ENCODE results near the gene PLS1. TPM values are rescaled to one million over a fixed set of nuclear protein-coding genes. Genes with fewer than 3 reads are reported as not detected.

PLS1 gene
- total RNA-seq, 2 donors from 2014 or later: 11.3 to 26.4 TPM

DNA sequence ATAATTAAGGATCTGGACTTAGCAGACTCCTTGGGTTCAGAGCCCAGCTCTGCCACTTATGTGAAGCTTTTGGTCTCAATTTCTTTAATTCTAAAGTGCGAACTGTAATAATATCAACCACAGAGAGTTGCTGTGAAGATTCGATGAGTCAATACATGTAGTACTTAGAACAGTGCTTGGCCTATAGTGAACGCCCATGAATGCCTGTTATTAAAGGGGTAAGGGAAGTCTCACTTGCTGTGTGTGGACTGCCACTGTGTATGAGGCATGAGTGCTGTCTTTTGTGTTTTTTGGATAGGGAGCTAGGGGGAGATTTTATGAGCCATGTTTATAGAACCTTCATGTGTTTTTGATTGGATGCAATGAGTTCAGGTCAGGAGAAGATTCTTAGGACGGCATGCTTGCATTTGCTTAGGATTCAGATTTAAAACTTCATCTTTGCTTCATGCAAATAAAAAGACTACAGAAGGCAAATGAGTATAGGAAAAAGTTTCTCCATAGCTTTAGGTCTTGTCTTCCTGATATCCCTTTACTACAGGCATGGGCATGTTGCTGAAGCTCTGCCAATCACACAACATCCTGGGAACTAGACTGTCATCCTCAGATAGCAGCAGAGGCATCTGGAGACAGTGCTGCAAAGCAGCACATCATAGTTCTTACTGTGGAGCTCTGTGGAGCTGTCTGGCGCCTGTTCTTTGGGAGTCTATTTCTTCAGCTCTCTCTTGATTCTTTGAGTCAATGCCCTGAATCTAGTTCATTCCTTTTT lies 50.0 kb downstream of the PLS1 start:
- Mint-ChIP-seq H3K27ac (no peak overlapping the region), H3K36me3 (ENCODE audit: low read depth) (no peaks in the 10 kb centered on the region), H3K4me1 (peaks cover 5% of the 10 kb centered on the region), H3K27me3 (ENCODE audit: insufficient read depth) (no peaks in the 10 kb centered on the region), H3K9me3 (no peaks in the 10 kb centered on the region), H3K4me3 (no peak overlapping the region)
- Histone ChIP-seq H3K27me3 (ENCODE audit: control insufficient read depth, insufficient read depth, low read length, poor library complexity, severe bottlenecking) (no peaks in the 10 kb centered on the region), H3K9ac (ENCODE audit: extremely low read depth, low read length, poor library complexity, severe bottlenecking) (no peak overlapping the region), H3K4me3 (ENCODE audit: low read length) (no peak overlapping the region), H3K4me1 (ENCODE audit: control insufficient read depth, insufficient read depth, low read length) (no peaks in the 10 kb centered on the region), H3K9me3 (ENCODE audit: control insufficient read depth, low read length) (no peaks in the 10 kb centered on the region), H3K36me3 (ENCODE audit: control insufficient read depth, insufficient read depth, low read length) (no peaks in the 10 kb centered on the region), H3K27ac (ENCODE audit: low read depth, low read length) (no peak overlapping the region)
- 91 to 94% methylated on average over 4 to 5 of the region's 5 CpGs for WGBS, 2 experiments (ENCODE audit: insufficient coverage in 1 of 2, insufficient read length in 1 of 2)
- no peak for DNase-seq
- TF ChIP-seq CTCF (conservative IDR thresholded peaks at IDR 0.05): no peak

DNA sequence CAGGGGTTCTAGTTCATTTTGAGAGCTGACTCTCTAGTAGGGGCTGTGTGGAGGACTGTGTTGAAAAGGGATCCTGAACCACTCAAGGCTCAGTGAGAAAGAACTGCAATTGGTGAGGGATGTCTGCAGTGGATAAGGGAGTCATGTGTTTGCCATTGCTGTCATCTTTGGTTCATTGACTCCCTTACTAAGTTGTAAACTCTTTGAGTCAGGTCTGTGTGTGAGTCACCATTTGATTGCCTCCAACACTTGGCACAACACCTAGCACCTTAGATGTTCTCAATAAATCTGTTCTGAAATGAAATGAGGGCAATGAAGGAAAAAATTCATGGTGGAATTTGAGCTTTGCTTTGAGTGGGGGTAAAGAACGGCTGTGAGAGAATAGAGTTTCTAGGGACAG lies 51.7 kb downstream of the PLS1 start:
- 88 to 89% methylated on average over 1 of the region's 1 CpG for WGBS, 2 experiments (ENCODE audit: insufficient coverage in 1 of 2, insufficient read length in 1 of 2)
- no peak overlapping the region for H3K4me3 Mint-ChIP-seq

GRCh38 chr3:142648950-142649349 lies 52.8 kb downstream of the PLS1 start:
- Histone ChIP-seq H3K9ac (ENCODE audit: extremely low read depth, low read length, poor library complexity, severe bottlenecking) (no peak overlapping the region), H3K4me3 (ENCODE audit: low read length) (no peak overlapping the region), H3K27me3 (ENCODE audit: control insufficient read depth, insufficient read depth, low read length, poor library complexity, severe bottlenecking) (no peaks in the 10 kb centered on the region), H3K36me3 (ENCODE audit: control insufficient read depth, insufficient read depth, low read length) (no peaks in the 10 kb centered on the region), H3K9me3 (ENCODE audit: control insufficient read depth, low read length) (no peaks in the 10 kb centered on the region), H3K4me1 (ENCODE audit: control insufficient read depth, insufficient read depth, low read length) (no peaks in the 10 kb centered on the region), H3K27ac (ENCODE audit: low read depth, low read length) (no peak overlapping the region)
- TF ChIP-seq CTCF (conservative IDR thresholded peaks at IDR 0.05): no peak
- DNase-seq: no peak
- Mint-ChIP-seq H3K36me3 (ENCODE audit: low read depth) (no peaks in the 10 kb centered on the region), H3K4me3 (no peak overlapping the region), H3K27me3 (ENCODE audit: insufficient read depth) (no peaks in the 10 kb centered on the region), H3K27ac (no peak overlapping the region), H3K4me1 (peaks cover 5% of the 10 kb centered on the region), H3K9me3 (no peaks in the 10 kb centered on the region)
- WGBS, 2 experiments (ENCODE audit: insufficient coverage in 1 of 2, insufficient read length in 1 of 2): 91% methylated on average over 3 of the region's 3 CpGs; no CpG with 5 or more reads in 1 of the 2 experiments

More for the DNA sequence above, 51.7 kb downstream of the PLS1 start:
- no peaks in the 10 kb centered on the region for H3K27me3 Mint-ChIP-seq (ENCODE audit: insufficient read depth)
- no peaks in the 10 kb centered on the region for H3K9me3 Mint-ChIP-seq
- Histone ChIP-seq H3K4me1 (ENCODE audit: control insufficient read depth, insufficient read depth, low read length) (no peaks in the 10 kb centered on the region), H3K27me3 (ENCODE audit: control insufficient read depth, insufficient read depth, low read length, poor library complexity, severe bottlenecking) (no peaks in the 10 kb centered on the region), H3K36me3 (ENCODE audit: control insufficient read depth, insufficient read depth, low read length) (no peaks in the 10 kb centered on the region), H3K9me3 (ENCODE audit: control insufficient read depth, low read length) (no peaks in the 10 kb centered on the region), H3K4me3 (ENCODE audit: low read length) (no peak overlapping the region), H3K27ac (ENCODE audit: low read depth, low read length) (no peak overlapping the region), H3K9ac (ENCODE audit: extremely low read depth, low read length, poor library complexity, severe bottlenecking) (no peak overlapping the region)
- H3K36me3 Mint-ChIP-seq (ENCODE audit: low read depth): no peaks in the 10 kb centered on the region
- no peak for DNase-seq
- no peak for TF ChIP-seq CTCF (conservative IDR thresholded peaks at IDR 0.05)
- peaks cover 5% of the 10 kb centered on the region for H3K4me1 Mint-ChIP-seq
- H3K27ac Mint-ChIP-seq: no peak overlapping the region
